HG03045 (cell line): ENCODE results near the gene CMTR2.

Experiments used
- ATAC-seq: cut with Tn5 transposase; IDR thresholded peaks from one replicate; pipeline ENCODE4 v1.9.1; 2021; ENCODE audit warnings: mild to moderate bottlenecking, moderate library complexity; ENCODE audit not compliant: unreplicated experiment

CMTR2 gene

GRCh38 chr16:71276589-71277334 is 12.4 kb downstream of the CMTR2 start:
- no peak for ATAC-seq

- ATAC-seq, result no peak
Measured at GRCh38 chr16:71273384-71273783, 15.8 kb downstream of the CMTR2 start.

- ATAC-seq, result no peak
Measured at GRCh38 chr16:71264299-71264698, 24.9 kb downstream of the CMTR2 start.

- no peak for ATAC-seq
Measured at GRCh38 chr16:71263582-71263981, 25.6 kb downstream of the CMTR2 start.

- no peak for ATAC-seq
Measured at GRCh38 chr16:71262391-71262790, 26.8 kb downstream of the CMTR2 start.

GRCh38 chr16:71260995-71261394 is 28.2 kb downstream of the CMTR2 start:
- ATAC-seq, result no peak

- ATAC-seq, result no peak
Measured at GRCh38 chr16:71259086-71259485, 30.1 kb downstream of the CMTR2 start.

GRCh38 chr16:71258372-71258771 is 30.8 kb downstream of the CMTR2 start:
- no peak for ATAC-seq

- no peak for ATAC-seq
Measured at GRCh38 chr16:71257768-71258167, 31.4 kb downstream of the CMTR2 start.

GRCh38 chr16:71255721-71256120 is 33.5 kb downstream of the CMTR2 start:
- no peak for ATAC-seq

- ATAC-seq, result no peak
Measured at GRCh38 chr16:71254832-71255525, 34.2 kb downstream of the CMTR2 start.

- ATAC-seq, result no peak
Measured at GRCh38 chr16:71250461-71251235, 38.6 kb downstream of the CMTR2 start.

- no peak for ATAC-seq
Measured at GRCh38 chr16:71249399-71249798, 39.8 kb downstream of the CMTR2 start.

- no peak for ATAC-seq
Measured at GRCh38 chr16:71247478-71247877, 41.7 kb downstream of the CMTR2 start.

- no peak for ATAC-seq
Measured at GRCh38 chr16:71246309-71246708, 42.9 kb downstream of the CMTR2 start.

GRCh38 chr16:71244521-71244920 is 44.7 kb downstream of the CMTR2 start:
- no peak for ATAC-seq

- no peak for ATAC-seq
Measured at GRCh38 chr16:71242601-71243000, 46.6 kb downstream of the CMTR2 start.

GRCh38 chr16:71242036-71242435 is 47.2 kb downstream of the CMTR2 start:
- no peak for ATAC-seq
